ENCODE data around the gene PRR5.

- TF ChIP-seq NFYB (CRISPR knock-in tag; IDR thresholded peaks at IDR 0.05), result peak; percentile 63
- TF ChIP-seq ZSCAN31 (CRISPR knock-in tag; IDR thresholded peaks at IDR 0.05; ENCODE audit: low read depth), result no peak
- no peak for TF ChIP-seq MAZ (IDR thresholded peaks at IDR 0.05; ENCODE audit: borderline replicate concordance, low read depth, low read length)
- TF ChIP-seq MAZ (CRISPR knock-in tag; IDR thresholded peaks at IDR 0.05; ENCODE audit: low read depth), result no peak
- TF ChIP-seq, protein P1, sequence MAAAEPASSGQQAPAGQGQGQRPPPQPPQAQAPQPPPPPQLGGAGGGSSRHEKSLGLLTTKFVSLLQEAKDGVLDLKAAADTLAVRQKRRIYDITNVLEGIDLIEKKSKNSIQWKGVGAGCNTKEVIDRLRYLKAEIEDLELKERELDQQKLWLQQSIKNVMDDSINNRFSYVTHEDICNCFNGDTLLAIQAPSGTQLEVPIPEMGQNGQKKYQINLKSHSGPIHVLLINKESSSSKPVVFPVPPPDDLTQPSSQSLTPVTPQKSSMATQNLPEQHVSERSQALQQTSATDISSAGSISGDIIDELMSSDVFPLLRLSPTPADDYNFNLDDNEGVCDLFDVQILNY (CRISPR knock-in tag; conservative IDR thresholded peaks at IDR 0.05), result no peak
- TF ChIP-seq ZNF607 (CRISPR knock-in tag; IDR thresholded peaks at IDR 0.05; ENCODE audit: borderline replicate concordance), result no peak
- no peak for TF ChIP-seq ZNF501 (CRISPR knock-in tag; IDR thresholded peaks at IDR 0.05)
- no peak for TF ChIP-seq FOXK2 (IDR thresholded peaks at IDR 0.05)
- TF ChIP-seq AGO2 (optimal IDR thresholded peaks at IDR 0.05; ENCODE audit: low read depth, low read length), result no peak
- no peak for TF ChIP-seq SALL1 (CRISPR knock-in tag; IDR thresholded peaks at IDR 0.05)
- TF ChIP-seq CTCF (CRISPR knock-in tag; IDR thresholded peaks at IDR 0.05), result no peak
- no peak for TF ChIP-seq RFX1 (IDR thresholded peaks at IDR 0.05)
- TF ChIP-seq, protein P2, sequence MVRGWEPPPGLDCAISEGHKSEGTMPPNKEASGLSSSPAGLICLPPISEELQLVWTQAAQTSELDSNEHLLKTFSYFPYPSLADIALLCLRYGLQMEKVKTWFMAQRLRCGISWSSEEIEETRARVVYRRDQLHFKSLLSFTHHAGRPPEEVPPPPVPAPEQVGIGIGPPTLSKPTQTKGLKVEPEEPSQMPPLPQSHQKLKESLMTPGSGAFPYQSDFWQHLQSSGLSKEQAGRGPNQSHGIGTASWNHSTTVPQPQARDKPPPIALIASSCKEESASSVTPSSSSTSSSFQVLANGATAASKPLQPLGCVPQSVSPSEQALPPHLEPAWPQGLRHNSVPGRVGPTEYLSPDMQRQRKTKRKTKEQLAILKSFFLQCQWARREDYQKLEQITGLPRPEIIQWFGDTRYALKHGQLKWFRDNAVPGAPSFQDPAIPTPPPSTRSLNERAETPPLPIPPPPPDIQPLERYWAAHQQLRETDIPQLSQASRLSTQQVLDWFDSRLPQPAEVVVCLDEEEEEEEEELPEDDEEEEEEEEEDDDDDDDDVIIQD (CRISPR knock-in tag; IDR thresholded peaks at IDR 0.05; ENCODE audit: low read depth), result no peak
- no peak for TF ChIP-seq ETV6 (CRISPR knock-in tag; conservative IDR thresholded peaks at IDR 0.05)
These were observed 21.8 kb downstream of the PRR5 start for GRCh38 chr22:44723801-44724200.
